Endometrium (tissue), 2 donors: ENCODE data around the gene CDRT15L2.
"Not testable (repeated sequence)": the region's sequence is repeated elsewhere in the genome, so short reads cannot be mapped to it uniquely, and the experiment has no call there.

Source experiments
- FAIRE-seq: peaks from 2 replicates; lab custom pipeline; 2012; peaks lifted over from hg19 to GRCh38; lab: Jason Lieb, UNC
- donor health status: control.
- donor health status: control.

The CDRT15L2 gene

DNA sequence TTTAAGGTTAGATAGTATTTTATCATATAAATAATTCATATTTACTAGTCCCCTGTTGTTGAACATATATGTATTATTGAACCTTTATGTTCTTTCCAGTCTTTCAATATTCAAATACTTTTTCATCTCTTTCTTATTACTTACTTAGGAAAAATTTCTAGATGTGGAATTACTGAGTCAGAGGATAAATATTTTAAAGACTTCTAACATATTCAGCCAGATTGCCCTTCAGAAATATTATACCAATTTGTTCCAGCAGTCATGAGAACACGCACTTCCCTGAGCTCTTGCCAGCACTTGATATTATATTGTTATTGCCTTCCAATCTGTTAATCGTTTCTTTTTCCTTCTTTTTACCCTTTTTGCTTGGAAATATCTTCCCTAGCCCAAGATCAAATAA lies 4.5 kb upstream of the CDRT15L2 start:
- FAIRE-seq = not testable (repeated sequence)

DNA sequence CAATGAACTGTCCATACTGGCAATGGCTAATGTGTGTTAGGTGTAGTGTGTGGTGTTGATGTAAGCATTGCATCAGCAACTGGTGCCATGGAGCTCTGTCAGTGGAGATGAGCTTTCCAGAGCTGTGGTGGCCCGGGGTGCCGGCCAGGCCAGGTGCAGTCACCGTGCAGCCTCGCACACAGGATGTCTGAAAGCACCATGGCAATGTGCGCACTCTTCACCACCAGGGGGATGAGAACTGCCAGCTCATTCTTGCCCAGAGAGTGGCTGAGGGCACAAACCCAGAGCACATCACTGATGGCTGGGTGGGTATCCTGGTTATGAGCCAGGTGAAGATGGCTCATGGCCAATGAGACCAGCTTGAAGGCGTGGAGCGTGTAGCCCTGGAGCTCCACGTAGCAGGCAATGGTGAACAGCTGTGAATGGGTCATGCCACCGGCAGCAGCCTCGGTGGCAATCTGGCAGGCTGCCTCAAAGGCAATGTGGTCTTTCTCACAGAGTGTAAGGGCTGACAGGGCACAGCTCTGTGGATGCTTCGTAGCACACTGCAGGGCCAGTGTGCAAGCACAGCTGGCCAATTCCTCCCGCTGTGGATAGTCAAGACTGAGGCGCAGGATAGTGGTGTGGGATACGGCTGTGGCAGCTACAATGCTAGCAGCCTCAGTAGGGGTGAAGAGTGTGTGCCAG lies 4.5 kb downstream of the CDRT15L2 start:
- not testable (repeated sequence) for FAIRE-seq

DNA sequence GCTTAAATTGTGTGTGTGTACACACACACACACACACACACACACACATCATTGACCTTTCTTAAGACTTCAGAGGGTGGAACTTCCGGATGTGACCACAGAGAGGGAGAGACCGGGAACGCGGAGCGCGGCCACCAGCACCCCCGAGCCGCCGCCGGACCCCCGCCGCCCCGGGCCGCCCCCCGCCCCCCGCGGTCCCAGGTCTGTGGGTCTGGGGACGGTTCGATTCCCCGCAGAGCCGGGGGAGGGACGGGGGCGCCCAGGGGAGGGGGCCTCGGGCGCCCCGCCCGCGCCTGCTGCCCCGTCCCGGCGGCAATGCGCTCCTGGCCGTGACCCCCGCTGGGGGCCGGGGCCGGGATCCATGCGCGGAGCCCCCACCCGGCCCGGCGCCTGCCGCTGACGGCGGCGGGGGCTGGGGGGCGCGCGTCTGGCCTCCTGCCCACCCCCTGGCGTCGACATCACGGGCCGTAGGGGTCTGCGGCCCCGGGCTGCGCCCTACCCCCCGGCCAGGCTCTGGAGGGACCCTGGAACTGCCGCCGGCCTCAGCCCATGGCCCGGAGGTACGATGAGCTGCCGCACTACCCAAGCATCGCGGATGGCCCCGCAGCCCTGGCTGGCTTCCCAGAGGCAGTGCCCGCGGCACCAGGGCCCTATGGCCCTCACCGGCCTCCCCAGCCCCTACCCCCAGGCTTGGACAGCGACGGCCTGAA lies 9.4 kb downstream of the CDRT15L2 start:
- FAIRE-seq = not testable (repeated sequence)

DNA sequence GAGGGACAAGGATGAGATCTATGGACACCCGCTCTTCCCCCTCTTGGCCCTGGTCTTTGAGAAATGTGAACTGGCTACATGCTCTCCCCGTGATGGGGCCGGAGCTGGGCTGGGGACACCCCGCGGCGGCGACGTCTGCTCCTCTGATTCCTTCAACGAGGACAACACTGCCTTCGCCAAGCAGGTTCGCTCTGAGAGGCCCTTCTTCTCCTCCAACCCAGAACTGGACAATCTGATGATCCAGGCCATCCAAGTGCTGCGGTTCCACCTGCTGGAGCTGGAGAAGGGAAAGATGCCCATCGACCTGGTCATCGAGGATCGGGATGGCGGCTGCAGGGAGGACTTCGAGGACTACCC lies 9.9 kb downstream of the CDRT15L2 start:
- not testable (repeated sequence) for FAIRE-seq

DNA sequence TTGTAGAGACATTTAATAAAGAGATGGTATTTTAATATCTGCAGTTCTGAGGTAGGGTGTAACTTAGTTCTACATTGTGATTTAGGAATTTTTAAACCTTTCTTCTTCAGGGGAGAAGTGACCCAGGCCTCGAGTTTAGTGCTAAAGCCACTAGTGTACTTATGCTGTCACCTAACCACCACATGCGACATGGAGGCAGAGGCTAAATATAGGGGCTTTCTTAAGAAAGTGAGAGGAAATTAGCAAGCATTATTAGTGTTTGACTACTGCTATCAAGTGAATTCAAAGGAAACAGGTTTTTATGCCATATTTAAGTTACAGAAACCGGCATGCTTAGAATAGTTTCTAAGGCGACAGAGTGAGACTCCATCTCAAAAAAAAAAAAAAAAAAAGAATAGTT lies 11.5 kb downstream of the CDRT15L2 start:
- peak; percentile 8 for FAIRE-seq

DNA sequence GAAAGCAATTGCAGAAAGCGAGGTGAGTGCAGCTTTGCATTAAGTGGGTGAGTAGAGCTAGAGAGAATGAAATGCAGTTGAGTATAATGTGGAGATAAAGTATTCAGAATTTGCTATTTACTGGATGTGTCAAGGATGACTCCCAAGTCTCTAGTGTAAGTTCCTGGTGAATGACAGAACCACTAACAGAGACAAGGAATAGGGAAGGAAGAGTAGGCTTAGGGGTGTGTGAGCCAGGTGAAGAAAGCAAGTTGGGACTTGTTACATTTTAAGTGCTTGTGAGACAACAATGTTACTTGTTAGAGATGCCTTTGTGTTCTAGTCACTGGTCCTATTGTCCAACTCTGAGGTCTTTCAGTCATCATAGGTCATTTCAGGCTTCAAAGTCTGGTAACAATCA lies 26.0 kb downstream of the CDRT15L2 start:
- FAIRE-seq = not testable (repeated sequence)

DNA sequence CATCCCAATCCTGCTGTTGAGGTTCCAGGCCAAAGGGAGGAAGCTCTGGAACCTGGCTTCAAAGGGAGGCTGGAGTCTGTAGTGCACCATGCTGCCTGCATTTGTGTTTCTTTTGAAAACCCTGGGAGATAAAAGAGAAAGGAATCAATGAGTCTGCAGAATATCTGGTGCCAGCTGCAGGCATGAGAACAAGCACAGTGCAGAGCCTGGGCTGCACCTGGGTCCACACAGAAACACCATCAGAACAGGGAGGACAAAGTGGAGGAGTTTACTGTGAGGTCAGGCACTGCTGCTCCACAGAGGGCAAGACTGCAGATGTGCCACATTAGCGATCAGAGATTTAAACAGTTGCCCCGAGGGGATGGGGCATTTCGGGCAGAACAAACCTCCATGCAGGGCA lies 30.0 kb downstream of the CDRT15L2 start:
- FAIRE-seq = not testable (repeated sequence)

DNA sequence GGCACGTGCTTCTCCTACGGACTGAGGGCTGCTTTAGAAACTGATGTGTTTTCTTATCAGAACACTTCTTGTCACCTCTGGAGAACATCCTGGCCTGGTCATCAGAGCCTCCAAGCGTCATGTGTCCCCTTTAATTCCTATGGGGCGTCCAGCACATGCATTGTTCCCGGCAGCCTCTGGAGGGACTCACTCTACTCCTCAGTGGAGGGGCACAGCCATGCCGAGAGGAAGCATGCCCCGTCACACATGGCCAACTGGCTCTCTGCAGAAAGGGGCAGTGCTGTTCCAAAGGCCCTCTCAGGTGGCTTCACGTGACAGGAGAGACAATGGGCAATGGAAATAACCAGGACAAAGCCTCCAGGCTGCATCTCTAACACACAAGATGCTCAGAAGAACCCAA lies 31.8 kb downstream of the CDRT15L2 start:
- no peak for FAIRE-seq

DNA sequence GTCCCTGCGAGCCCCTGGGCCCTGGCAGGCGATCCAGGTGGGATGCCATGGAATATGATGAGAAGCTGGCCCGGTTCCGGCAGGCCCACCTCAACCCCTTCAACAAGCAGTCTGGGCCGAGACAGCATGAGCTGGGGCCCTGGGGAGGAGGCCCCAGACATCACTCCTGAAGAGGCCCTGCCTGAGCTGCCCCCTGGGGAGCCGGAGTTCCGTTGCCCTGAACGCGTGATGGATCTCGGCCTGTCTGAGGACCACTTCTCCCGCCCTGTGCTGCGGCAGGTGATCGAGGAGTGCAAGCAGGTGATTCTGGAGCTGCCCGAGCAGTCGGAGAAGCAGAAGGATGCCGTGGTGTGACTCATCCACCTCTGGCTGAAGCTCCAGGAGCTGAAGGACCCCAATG lies 33.1 kb downstream of the CDRT15L2 start:
- FAIRE-seq = no peak

DNA sequence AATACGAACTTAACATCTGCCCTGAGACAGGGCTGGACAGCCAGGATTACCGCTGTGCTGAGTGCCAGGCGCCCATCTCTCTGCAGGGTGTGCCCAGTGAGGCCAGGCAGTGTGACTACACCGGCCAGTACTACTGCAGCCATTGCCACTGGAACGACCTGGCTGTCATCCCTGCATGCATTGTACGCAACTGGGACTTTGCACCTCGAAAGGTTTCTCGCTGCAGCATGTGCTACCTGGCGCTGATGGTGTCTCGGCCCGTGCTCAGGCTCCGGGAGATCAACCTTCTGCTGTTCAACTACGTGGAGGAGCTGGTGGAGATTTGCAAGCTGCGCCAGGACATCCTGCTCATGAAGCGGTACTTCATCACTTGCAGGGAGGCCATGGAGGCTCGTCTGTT lies 33.7 kb downstream of the CDRT15L2 start:
- no peak for FAIRE-seq

DNA sequence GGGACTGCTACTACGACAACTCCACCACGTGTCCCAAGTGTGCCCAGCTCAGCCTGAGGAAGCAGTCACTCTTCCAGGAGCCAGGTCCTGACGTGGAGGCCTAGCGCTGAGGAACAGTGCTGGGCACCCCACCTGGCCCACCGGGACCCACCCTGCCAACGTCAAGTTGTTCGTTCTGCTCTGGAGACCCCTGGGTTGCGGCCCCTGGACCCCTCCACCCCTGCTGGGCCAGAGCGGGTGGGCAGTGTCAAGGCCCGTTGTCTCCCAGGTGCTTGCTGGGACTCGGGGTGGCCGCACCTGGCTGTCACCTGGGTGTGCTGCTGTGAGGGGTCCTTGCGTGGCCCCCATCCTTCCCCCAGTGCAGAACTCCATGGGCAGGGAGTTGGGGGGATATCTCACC lies 34.4 kb downstream of the CDRT15L2 start:
- no peak for FAIRE-seq

DNA sequence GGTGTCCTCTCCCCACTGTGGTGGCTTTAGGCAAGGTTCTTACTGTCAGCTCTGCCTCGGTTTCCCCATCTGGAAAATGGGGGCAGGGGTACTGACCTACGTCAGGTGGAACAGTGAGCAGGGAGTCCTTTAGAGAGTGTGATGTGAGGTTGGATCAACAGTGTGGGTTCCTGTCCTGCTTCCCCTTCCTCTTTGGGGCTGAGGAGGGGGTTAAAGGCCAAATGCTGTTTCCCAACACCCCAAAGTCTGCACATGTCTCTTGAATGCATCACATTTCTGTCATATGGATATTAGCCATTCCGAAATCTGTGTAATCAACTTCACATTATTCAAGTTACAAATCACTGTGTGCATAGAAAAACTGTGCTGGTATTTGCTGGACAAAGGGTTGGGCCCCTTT lies 35.9 kb downstream of the CDRT15L2 start:
- FAIRE-seq = not testable (repeated sequence)
